ENCODE measurements around the gene ABHD16B. TPM values are rescaled to one million over a fixed set of nuclear protein-coding genes. Genes with fewer than 3 reads are reported as not detected.
A peak's percentile ranks its signal among the peaks of the same experiment; 100 is the strongest.

Gene ABHD16B
- total and polyA plus RNA-seq, 2 of the 13 experiments (the other 11 are each of a cell fraction or from before 2014, with no cell fraction given): not detected

DNA sequence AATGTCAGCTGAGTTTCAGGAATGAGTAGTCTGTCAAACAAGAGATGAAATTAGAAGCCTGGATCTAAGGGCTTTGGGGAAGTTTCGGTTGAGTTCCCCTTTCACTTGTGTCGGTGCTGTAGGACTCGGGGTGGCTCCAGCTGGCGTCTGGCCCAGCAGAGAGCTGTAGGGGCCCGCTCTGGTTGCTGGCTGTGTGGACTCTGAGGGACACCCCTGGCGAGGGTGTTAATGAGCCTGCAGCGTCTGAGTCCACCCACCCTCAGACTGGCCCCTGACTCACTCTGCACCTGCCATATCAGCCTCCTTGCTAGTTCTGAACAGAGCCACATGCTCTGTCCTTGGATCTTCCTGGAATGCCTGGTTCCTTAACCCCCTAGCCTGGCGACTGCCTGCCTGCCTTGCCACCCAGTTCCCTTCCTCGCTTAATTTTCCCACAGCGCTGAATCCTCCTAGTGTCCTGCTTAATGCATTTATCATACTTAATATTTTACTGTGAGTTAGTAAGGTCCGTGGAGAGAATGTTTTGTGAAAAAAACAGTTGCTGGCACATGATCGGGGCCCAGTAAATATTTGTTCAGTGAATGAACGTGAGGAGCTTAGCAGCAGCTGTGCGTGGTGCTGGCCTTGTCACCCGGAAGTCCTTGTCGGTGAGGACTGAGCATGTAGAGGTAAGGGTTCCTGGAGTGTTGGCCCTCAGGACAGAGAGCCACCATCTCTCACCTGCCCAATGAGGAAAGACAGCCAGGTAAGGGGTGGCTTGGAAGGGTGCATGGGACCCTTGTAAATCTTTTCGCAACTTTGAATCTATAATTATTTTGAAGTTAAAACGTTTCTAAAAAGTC lies 35.2 kb downstream of the ABHD16B start (continued):
- TF ChIP-seq, protein P1, sequence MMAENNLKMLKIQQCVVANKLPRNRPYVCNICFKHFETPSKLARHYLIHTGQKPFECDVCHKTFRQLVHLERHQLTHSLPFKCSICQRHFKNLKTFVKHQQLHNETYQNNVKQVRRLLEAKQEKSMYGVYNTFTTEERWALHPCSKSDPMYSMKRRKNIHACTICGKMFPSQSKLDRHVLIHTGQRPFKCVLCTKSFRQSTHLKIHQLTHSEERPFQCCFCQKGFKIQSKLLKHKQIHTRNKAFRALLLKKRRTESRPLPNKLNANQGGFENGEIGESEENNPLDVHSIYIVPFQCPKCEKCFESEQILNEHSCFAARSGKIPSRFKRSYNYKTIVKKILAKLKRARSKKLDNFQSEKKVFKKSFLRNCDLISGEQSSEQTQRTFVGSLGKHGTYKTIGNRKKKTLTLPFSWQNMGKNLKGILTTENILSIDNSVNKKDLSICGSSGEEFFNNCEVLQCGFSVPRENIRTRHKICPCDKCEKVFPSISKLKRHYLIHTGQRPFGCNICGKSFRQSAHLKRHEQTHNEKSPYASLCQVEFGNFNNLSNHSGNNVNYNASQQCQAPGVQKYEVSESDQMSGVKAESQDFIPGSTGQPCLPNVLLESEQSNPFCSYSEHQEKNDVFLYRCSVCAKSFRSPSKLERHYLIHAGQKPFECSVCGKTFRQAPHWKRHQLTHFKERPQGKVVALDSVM (CRISPR knock-in tag; IDR thresholded peaks at IDR 0.05): no peak; the same call in 1 of the 2 replicates
- TF ChIP-seq KAT2B (IDR thresholded peaks at IDR 0.05; ENCODE audit: borderline replicate concordance, low read depth, low read length): no peak
- TF ChIP-seq MXD4 (CRISPR knock-in tag; IDR thresholded peaks at IDR 0.05): peak; percentile 93
- TF ChIP-seq DMAP1 (CRISPR knock-in tag; IDR thresholded peaks at IDR 0.05): peak; percentile 72
- TF ChIP-seq, protein P2, sequence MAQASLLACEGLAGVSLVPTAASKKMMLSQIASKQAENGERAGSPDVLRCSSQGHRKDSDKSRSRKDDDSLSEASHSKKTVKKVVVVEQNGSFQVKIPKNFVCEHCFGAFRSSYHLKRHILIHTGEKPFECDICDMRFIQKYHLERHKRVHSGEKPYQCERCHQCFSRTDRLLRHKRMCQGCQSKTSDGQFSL (CRISPR knock-in tag; IDR thresholded peaks at IDR 0.05): 0 out of 2 replicates have a peak, but pooled peaks have one; percentile 31
- TF ChIP-seq SOX6 (IDR thresholded peaks at IDR 0.05): no peak
- TF ChIP-seq SOX6 (CRISPR knock-in tag; IDR thresholded peaks at IDR 0.05): peak; percentile 77
- 0 out of 2 replicates have a peak, but pooled peaks have one; percentile 70 for TF ChIP-seq FIP1L1 (IDR thresholded peaks at IDR 0.05; ENCODE audit: borderline replicate concordance, insufficient read depth, low read depth, low read length)
- TF ChIP-seq, protein P3, sequence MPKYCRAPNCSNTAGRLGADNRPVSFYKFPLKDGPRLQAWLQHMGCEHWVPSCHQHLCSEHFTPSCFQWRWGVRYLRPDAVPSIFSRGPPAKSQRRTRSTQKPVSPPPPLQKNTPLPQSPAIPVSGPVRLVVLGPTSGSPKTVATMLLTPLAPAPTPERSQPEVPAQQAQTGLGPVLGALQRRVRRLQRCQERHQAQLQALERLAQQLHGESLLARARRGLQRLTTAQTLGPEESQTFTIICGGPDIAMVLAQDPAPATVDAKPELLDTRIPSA (CRISPR knock-in tag; IDR thresholded peaks at IDR 0.05; ENCODE audit: borderline replicate concordance): no peak
- no peak for TF ChIP-seq ZNF451 (CRISPR knock-in tag; IDR thresholded peaks at IDR 0.05)
- TF ChIP-seq, protein P4, sequence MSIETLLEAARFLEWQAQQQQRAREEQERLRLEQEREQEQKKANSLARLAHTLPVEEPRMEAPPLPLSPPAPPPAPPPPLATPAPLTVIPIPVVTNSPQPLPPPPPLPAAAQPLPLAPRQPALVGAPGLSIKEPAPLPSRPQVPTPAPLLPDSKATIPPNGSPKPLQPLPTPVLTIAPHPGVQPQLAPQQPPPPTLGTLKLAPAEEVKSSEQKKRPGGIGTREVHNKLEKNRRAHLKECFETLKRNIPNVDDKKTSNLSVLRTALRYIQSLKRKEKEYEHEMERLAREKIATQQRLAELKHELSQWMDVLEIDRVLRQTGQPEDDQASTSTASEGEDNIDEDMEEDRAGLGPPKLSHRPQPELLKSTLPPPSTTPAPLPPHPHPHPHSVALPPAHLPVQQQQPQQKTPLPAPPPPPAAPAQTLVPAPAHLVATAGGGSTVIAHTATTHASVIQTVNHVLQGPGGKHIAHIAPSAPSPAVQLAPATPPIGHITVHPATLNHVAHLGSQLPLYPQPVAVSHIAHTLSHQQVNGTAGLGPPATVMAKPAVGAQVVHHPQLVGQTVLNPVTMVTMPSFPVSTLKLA (IDR thresholded peaks at IDR 0.05): peak; percentile 85
- TF ChIP-seq, protein P5, sequence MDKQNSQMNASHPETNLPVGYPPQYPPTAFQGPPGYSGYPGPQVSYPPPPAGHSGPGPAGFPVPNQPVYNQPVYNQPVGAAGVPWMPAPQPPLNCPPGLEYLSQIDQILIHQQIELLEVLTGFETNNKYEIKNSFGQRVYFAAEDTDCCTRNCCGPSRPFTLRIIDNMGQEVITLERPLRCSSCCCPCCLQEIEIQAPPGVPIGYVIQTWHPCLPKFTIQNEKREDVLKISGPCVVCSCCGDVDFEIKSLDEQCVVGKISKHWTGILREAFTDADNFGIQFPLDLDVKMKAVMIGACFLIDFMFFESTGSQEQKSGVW (CRISPR knock-in tag; IDR thresholded peaks at IDR 0.05; ENCODE audit: borderline replicate concordance): no peak; the same call in 1 of the 2 replicates
- TF ChIP-seq ZNF781 (CRISPR knock-in tag; IDR thresholded peaks at IDR 0.05; ENCODE audit: borderline replicate concordance, not compliant biosample characterization): peak; percentile 34
- peak; percentile 82 for TF ChIP-seq ZBTB25 (CRISPR knock-in tag; IDR thresholded peaks at IDR 0.05)
- no peak for TF ChIP-seq ZNF616 (CRISPR knock-in tag; IDR thresholded peaks at IDR 0.05; ENCODE audit: low read depth)
- peak; percentile 79 for TF ChIP-seq ZFY (CRISPR knock-in tag; IDR thresholded peaks at IDR 0.05)
- TF ChIP-seq TGIF2 (CRISPR knock-in tag; IDR thresholded peaks at IDR 0.05): peak; percentile 93; the same call in 1 of the 2 replicates
- peak; percentile 68; the same call in 1 of the 2 replicates for TF ChIP-seq ZKSCAN8 (CRISPR knock-in tag; IDR thresholded peaks at IDR 0.05; ENCODE audit: borderline replicate concordance)
- peak; percentile 95; the same call in 1 of the 2 replicates for TF ChIP-seq GLI4 (CRISPR knock-in tag; IDR thresholded peaks at IDR 0.05; ENCODE audit: borderline replicate concordance)
- TF ChIP-seq ZNF275 (CRISPR knock-in tag; IDR thresholded peaks at IDR 0.05; ENCODE audit: borderline replicate concordance): 0 out of 2 replicates have a peak, but pooled peaks have one; percentile 23

All from HepG2 (cell line).